ENCODE data around the gene KAZALD1.

GRCh38 chr10:101012525-101013364 is 49.0 kb upstream of the KAZALD1 start:
- TF ChIP-seq CTCF (IDR thresholded peaks at IDR 0.05) (peak; percentile 83), EZH2 (IDR thresholded peaks at IDR 0.05; ENCODE audit: borderline replicate concordance, insufficient read depth, low read depth, low read length, poor library complexity, severe bottlenecking) (no peak)

All from B cell (primary cell).